GM19193 (cell line): Measurements from ENCODE around the gene FUT3.

Source experiments
- POLR2A ChIP-seq: IDR thresholded peaks from 4 replicates; pipeline ENCODE4 v1.6.1; 2011; ENCODE audit not compliant: insufficient read depth, insufficient read length; ENCODE audit errors: extremely low read depth

Gene FUT3

DNA sequence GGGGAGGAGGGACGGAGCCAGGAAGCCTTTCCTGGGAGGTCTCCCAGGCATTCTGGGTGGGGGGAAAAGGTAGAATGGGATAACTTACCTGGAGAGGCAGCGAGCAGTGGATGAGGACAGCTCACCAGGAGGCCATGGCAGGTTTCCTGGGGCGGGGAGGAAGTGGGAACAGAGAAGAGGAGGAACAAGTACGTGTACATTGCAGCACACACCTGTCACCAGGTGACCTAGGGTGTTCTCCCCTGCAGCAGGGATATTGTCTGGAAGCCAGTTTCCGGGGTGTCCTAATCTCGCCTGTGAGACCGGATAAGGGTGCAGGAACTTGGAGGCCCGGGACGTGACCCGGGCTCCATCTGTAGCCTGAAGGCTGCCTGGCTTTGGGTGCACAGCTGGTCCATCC, at the start of gene FUT3:
Gene FUT3, minus strand, starts transcription at position 148 of the 400 bp plus-strand sequence.
- no peak for TF ChIP-seq POLR2A

DNA sequence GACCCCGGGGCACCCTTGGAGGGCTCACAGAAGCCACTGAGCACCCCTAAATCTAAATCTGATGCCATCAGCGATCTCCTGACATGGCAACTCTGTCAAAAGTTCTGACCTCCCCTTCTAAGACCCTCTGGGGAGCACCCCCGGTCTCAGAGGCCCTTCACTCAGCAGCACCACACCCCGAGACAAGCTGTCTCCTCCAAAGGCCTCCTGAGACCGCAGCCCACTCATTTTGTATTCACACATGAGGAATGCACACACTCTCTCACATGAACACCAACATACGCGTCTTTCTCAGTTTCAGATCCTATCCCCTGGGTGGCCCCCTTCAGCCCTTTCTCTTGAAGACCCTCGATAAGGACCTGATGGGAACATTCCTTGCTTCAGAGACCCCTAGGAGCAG, 49.7 kb upstream of the FUT3 start:
- no peak for TF ChIP-seq POLR2A

DNA sequence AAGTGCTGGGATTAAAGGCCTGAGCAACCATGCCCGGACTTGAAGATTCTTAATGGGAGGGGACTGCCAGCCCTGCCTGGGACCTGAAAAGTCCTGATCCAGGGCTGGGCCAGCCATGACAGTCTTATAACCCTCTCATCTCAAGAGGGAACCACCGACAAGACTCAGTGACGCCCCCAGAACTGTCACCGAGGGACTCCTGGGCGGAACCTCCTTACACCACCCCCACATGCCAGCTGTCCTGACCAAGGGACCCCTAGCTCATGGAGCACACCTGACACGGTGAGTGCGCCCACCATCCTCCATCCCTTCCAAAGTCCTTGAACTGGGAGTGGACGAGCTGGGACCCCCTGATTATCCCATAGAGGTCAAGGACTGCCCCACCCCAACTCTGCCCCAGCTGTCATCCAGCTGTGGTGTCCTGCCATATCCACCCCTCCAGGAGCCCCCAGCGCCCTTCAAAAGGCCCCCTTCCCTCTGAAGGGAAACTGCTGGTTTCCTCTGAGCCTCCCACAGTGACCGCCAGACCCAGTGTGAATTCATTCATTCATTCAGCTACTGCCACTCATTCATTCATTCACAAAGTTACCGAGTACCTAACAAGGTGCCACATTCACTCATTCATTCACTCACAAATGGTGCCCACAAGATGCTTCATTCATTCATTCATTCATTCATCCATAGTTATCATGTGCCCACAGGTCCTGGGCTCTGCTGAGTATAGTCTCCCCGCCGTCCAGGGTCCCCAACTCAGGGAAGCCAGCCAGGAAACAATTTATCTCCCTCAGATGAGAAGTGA, 48.7 kb upstream of the FUT3 start:
- TF ChIP-seq POLR2A = no peak

DNA sequence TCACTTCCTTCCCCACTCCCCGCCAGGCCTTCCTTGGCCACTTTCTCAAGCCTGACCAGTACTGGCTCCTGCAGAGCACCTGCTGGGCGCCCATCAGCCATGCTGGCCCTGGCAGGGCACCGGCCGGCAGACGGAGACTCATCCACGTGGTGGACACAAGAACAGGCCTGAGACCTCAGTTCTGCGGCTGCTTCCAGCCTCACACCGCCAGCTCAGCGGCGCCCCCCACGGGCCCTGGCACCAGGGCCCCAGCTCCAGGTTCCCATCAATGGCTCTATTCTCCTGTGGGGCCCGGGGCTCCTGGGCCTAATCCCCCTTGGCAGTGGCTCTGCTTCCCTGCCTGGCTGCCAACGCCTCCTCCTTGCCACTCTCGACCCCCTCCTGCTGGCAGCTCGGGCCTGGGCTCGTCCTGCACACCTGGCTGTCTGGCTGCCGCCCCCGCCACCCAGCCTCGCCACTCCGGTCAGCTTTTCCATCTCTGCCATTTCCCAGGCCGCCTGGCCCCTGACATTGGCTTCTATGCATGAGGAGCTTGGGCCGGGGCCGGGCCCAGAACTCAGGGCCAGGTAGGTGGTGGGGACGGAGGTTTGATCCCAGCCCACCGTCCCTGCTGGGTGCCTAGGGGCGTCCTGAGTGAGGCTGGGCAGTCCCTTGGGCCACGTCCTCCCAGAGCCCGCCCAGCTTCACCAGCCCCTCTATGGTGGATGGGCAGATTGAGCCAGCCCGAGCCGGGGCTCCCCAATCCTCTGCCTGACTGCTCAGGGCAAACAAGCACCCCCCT, 46.1 kb upstream of the FUT3 start:
- no peak for TF ChIP-seq POLR2A

DNA sequence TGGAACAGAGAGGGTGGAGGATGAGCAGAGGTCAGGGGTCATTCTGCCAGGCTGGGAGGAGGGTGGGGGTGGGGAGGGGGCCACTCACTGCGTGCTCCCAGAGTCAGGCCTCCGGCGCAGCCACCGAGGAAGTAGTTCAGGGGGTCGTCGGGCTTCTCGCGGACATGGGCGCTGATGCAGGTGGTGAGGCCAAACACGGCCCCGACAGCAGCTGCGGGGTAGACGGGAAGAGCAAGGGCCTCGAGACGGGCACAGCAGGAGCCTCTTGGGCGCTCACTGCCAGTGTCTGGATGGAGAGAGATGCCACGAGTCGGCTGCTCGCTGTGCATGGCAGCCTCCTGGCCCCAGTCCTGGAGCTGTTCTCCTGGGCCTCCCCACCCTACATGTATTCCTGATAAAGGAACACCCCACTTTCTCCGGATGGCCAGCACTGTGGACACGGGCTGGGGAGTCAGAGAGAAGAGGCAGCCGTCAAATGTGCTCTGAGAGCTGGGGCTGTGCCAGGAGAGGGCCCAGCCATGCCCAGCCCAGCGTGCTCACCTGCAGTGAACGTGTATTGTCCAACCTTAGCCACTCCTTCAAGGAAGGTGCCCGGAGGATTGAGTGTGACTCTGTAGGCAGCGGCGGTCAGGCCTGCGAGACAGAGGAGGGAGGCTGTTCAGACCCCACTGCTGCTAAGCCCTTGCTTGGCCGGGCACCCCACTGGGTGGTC, 45.3 kb upstream of the FUT3 start:
- TF ChIP-seq POLR2A = no peak

DNA sequence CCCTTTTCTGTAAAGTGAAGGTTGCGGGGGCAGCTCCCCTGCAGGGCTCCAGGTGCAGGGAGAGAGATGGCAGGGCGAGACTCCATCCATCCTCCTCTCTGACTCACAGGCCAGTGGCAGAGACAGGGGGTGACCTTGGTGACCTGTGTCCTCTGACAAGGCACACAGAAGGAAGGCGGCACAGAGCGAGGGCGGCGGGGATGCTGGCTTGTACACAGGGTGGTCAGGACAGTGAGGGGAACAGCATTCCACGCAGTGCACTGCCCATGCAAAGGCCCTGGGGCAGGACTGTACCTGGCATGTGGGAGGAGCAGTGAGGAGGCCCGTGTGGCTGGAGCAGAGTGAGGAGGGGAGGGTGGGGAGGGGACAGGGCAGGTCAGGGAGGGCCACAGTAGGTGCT, 44.6 kb upstream of the FUT3 start:
- no peak for TF ChIP-seq POLR2A

DNA sequence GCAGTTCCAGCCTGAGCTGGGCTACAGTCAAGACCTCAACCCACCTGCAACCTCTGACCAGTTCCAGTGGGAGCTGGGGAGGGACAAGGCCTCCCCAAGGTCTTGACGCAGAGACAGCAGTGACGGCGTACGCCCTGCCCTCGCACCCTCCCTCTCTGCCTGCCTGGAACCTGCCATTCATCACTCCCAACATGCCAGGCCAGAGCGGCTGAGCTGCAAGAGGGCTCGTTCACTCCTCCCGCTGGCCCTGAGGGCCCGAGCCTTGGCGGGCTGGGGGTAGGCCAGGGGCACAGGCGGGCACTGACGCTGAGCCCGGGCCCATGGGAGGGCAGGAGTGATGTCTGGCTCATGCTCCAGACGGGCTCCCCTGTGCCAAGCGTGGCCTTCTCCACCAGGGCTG, 44.2 kb upstream of the FUT3 start:
- TF ChIP-seq POLR2A = no peak

DNA sequence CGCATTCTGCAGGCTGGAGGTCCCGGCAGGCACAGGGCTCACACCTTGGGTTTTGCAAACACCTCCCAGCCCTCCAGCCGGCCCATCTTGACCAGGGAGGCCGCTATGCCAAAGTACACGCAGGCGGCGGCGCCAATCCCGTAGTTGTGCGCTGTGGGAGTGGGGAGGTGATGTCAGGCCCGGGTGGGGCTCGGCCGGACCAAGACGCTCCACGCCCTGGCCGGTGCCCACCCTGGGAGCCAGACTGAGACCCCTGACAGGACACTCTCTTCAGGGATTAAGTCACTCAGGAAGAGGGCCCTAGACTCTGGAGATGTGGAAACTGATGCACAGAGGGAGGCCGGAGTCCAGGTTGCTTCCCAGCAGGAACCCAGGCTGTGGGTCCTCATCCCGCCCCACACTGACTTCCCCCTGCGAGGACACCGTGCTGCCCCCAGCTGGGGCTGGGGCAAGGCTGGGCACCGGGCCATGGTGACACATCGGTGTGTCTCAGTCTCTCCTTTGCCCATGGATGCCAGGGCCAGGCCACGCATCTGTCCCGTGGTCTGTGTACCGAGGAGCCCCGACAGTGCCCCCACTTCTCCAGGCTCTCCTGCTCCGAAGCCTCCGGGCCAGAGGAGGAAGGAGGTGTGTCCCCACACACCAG, 43.6 kb upstream of the FUT3 start:
- no peak for TF ChIP-seq POLR2A

DNA sequence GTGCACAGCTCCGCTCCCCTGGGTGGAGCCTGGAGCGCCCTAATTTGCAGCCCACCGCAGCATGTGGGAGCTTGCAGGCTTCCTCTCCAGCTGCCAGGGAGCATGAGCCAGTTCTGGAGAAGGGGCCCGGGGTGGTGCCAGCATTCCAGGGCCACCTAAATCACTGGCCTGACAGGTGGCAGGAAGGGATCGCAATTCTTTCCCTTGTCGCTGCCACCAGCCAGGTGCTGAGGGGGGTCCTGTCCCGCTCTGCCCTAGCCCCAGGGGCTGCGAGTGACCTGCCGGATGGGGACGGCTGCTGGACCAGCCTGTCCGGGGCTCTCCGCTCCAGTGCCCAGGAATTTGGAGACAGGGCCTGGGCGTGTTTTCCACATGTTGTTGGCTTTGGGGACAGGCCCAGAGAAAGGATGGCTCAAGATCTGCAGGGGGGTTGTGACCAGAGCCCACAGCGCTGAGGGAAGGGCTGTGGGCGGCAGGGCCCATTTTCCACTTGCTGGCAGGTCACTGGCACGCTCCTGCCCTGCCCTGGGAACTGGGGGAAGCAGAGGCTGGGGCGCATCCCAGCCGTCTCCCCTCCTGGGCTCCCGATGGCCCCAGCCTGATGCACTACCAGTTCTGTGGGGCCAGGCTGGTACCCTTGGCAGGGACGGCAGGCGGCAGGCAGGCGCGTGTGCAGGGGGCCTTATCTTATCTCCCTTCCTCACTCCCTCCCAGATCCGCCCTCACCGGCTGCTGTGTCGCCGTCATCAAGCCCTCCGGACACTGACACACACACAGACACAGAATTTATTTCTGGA, 42.9 kb upstream of the FUT3 start:
- no peak for TF ChIP-seq POLR2A

DNA sequence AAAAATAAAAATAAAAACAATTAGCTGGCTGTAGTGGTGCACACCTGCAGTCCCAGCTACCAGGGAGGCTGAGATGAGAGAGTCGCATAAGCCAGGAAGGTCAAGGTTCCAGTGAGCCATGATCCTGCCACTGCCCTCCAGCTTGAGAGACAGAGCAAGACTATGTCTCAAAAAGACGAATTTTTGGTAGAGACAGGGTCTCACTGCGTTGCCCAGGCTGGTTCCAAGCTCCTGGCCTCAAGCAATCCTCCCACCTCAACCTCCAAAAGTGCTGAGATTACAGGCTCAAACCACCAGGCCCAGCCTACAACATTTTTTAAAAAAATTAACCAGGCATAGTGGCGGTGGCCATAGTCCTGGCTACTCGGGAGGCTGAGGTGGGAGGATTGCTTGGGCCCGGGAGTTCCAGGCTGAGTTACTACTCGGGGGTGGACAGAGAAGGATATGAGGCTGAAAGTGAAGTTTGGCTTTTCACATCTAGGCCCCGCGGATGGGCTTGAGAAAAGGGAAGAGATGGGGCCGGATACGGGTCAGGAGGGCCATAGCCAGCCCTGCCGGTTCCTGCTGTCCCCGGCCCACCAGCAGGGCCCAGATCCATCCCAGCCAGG, 42.2 kb upstream of the FUT3 start:
- no peak for TF ChIP-seq POLR2A

DNA sequence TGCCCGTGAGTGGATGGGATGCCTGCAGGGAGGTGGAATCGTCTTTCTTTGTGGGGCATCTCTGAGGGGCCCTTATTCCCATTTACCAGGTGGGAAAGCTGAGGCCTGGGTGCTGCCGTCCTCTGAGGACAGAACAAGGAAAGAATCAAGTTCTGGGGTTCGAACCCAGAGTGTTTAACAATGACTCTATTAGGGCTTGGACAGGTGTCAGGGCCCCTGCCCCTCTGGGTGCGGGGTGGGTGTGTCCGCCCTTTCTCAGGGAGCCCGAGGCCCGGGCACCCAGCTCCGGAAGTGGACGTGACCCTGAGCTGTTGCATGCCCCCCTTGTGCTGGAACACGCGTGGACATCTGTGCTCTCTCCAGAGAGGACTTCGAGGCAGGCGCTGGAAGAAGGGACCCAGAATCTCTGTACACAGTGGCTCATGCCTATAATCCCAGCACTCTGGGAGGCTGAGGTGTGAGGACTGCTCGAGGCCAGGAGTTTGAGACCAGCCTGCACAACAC, 41.6 kb upstream of the FUT3 start:
- TF ChIP-seq POLR2A = no peak

DNA sequence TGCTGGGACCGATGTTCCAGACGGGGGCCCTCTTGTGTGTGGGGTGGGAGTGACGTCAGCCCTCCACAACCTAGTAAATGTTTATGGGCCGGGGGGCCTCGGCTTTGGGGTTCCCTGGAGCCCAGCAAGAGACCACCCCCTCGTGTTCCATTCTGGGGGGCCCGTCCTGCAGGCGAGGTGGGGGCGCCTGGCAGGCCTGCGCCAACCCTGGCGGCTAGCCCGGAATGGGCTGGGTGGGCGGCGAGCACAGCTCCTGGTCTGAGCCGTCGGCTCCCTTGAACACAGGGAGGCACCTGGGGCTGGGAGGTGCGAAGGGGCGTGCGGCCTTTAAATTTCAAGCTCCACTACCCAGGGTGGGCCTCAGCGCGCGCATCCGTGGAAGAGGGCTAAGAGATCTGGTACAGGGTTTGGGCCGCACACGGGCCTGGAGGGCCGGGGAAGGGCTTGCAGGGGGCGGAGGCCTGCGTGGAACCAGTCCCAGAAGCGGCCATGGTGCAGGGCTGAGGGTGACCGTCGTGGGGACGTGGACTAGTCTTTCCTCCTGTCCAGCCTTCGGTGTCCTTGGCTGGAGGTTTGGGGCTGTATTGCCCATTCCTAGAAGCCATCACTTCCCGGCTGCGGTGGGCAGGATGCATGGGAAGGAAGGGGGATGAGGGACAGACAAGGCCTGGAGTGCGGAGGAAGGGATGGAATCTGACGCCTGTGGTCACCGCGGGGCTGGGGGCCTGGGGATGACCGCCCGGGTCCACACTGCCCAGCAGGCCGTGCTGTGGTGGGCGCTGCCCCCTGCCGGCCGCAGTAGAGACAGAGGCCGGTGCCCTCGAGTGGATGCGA, 40.9 kb upstream of the FUT3 start:
- peak; percentile 15 for TF ChIP-seq POLR2A

DNA sequence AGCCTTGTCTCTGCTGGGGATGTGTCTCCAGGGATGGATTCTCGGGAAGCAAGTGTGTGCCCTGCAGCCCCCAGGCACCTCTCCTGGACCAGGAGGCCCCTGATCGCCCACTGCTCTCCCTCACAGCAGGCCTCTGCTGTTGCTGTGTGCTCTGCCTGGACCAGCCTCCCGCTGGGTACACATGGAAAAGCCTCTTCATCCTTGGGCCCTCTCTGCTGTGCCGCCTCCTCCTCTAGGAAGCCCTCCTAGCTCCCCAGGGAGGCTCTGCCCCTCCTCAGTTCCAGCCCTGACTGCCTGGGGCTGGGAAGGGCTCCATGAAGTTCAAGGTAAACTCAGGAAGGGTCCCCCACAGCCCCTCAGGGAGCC, 40.3 kb upstream of the FUT3 start:
- TF ChIP-seq POLR2A = no peak
